GM23248 (cell line): ENCODE measurements around the gene BRD8. TPM values are rescaled to one million over a fixed set of nuclear protein-coding genes. Genes with fewer than 3 reads are reported as not detected.

Experiments used
- DNase-seq: peaks from one replicate; pipeline ENCODE4 v3.0.0-alpha.2; 2015
- H2AFZ ChIP-seq: fragments of 200-600 bp; sonication (generic); 2 replicates; pipeline ENCODE4 v1.6.1; 2016; ENCODE audit warnings: antibody characterized with exemption
- H3F3A ChIP-seq: fragments of 200-600 bp; sonication (generic); 2 replicates; pipeline ENCODE4 v1.6.1; 2016; ENCODE audit warnings: mild to moderate bottlenecking, antibody characterized with exemption, mixed run types; ENCODE audit not compliant: insufficient read depth
- H3K27ac ChIP-seq: fragments of 200-600 bp; sonication (generic); 2 replicates; pipeline ENCODE4 v1.5.1; 2016; ENCODE audit warnings: mild to moderate bottlenecking
- H3K27me3 ChIP-seq: fragments of 200-600 bp; sonication (generic); replicated peaks from 2 replicates; pipeline ENCODE4 v1.6.1; 2016; ENCODE audit warnings: mild to moderate bottlenecking; ENCODE audit not compliant: insufficient read depth
- H3K36me3 ChIP-seq: fragments of 200-600 bp; sonication (generic); 2 replicates; pipeline ENCODE4 v1.6.1; 2016; ENCODE audit warnings: low read depth, mild to moderate bottlenecking
- H3K4me1 ChIP-seq: fragments of 200-600 bp; sonication (generic); 2 replicates; pipeline ENCODE4 v1.6.1; 2016; ENCODE audit warnings: mild to moderate bottlenecking; ENCODE audit not compliant: insufficient read depth
- H3K4me2 ChIP-seq: fragments of 200-600 bp; sonication (generic); one replicate; pipeline ENCODE4 v1.6.1; 2016; ENCODE audit warnings: mild to moderate bottlenecking; ENCODE audit not compliant: unreplicated experiment
- H3K4me3 ChIP-seq: fragments of 200-600 bp; sonication (generic); 2 replicates; pipeline ENCODE4 v1.5.1; 2016; ENCODE audit warnings: mild to moderate bottlenecking
- H3K79me2 ChIP-seq: fragments of 200-600 bp; sonication (generic); 2 replicates; pipeline ENCODE4 v1.6.1; 2016; ENCODE audit warnings: mild to moderate bottlenecking; ENCODE audit not compliant: insufficient read depth
- H3K9ac ChIP-seq: fragments of 200-600 bp; sonication (generic); 2 replicates; pipeline ENCODE4 v1.6.1; 2016; ENCODE audit warnings: mild to moderate bottlenecking
- H3K9me2 ChIP-seq: fragments of 200-600 bp; sonication (generic); 2 replicates; pipeline ENCODE4 v1.6.1; 2016; ENCODE audit warnings: mixed run types, mild to moderate bottlenecking, moderate library complexity; ENCODE audit not compliant: insufficient read depth
- H3K9me3 ChIP-seq: fragments of 200-600 bp; sonication (generic); one replicate; pipeline ENCODE4 v1.6.1; 2017; ENCODE audit warnings: low read depth
- H4K20me1 ChIP-seq: fragments of 200-600 bp; sonication (generic); 2 replicates; pipeline ENCODE4 v1.6.0; 2016; ENCODE audit not compliant: insufficient read depth
- EZH2 ChIP-seq: fragments of 200-600 bp; sonication (generic); IDR thresholded peaks from 2 replicates; pipeline ENCODE4 v1.6.1; 2018; ENCODE audit warnings: antibody characterized with exemption, mild to moderate bottlenecking; ENCODE audit not compliant: insufficient read depth, poor library complexity, severe bottlenecking
- EZH2phosphoT487 ChIP-seq: fragments of 200-600 bp; sonication (generic); IDR thresholded peaks from 2 replicates; pipeline ENCODE4 v1.6.1; 2018; ENCODE audit warnings: antibody characterized with exemption, moderate library complexity, mild to moderate bottlenecking, low read depth; ENCODE audit not compliant: insufficient read depth
- WGBS, 2 experiments: methylation state at CpG; one replicate each; pipeline ENCODE4 v1.1.6; 2015 to 2017; ENCODE audit warnings: low lambda C conversion rate in 2 of 2, low coverage in 1 of 2; ENCODE audit errors: missing lambda C conversion rate in 2 of 2; 5-methylcytosine and 5-hydroxymethylcytosine counted together
- in situ Hi-C: fragments of 300-500 bp; cut with MboI; formaldehyde crosslinking; loops from 2 replicates; pipeline ENCODE4 v1.15.0; 2020
- polyA plus RNA-seq: library from polyadenylated mRNA; unstranded; fragments of >200 nt; fragmentation: Nextera tagmentation; extraction: Ambion mirVana; gene quantifications from 2 replicates; pipeline ENCODE4 v1.2.1, GENCODE V29; 2016
- total RNA-seq: library from RNA; depleted of rRNA; stranded (reverse); fragments of >200 nt; shearing (Covaris generic); gene quantifications from 2 replicates; pipeline ENCODE4 v1.2.3, GENCODE V29; 2014

The BRD8 gene
- total and polyA plus RNA-seq, 2 experiments from 2014 or later = 49.5 to 64.7 TPM

- H3K4me3 ChIP-seq = no peak overlapping the region
- H4K20me1 ChIP-seq = no peaks in the 10 kb centered on the region
- H3K79me2 ChIP-seq = no peaks in the 10 kb centered on the region
- no peak overlapping the region for H3K9ac ChIP-seq
- H3K27ac ChIP-seq = no peak overlapping the region
- H3K4me2 ChIP-seq = no peak overlapping the region
- 0 out of 2 replicates have a peak, but pooled peaks cover 5% of the 10 kb centered on the region for H3F3A ChIP-seq
- H3K27me3 ChIP-seq = no peaks in the 10 kb centered on the region
- 97 to 99% methylated on average over 3 of the region's 3 CpGs for WGBS, 2 experiments
- H2AFZ ChIP-seq = no peak overlapping the region
- no peaks in the 10 kb centered on the region for H3K9me2 ChIP-seq
- no peaks in the 10 kb centered on the region for H3K9me3 ChIP-seq
- in situ Hi-C loops = no loop called here
- peaks cover 40% of the 10 kb centered on the region; the same call in 1 of the 2 replicates for H3K36me3 ChIP-seq
- no peaks in the 10 kb centered on the region for H3K4me1 ChIP-seq
- TF ChIP-seq EZH2phosphoT487 = no peak
- no peak for TF ChIP-seq EZH2
- DNase-seq = no peak
Measured at GRCh38 chr5:138192826-138193225, 14.4 kb upstream of the BRD8 start.

- no peaks in the 10 kb centered on the region for H3K79me2 ChIP-seq
- in situ Hi-C loops = no loop called here
- no peaks in the 10 kb centered on the region for H3K27me3 ChIP-seq
- WGBS, 2 experiments = 86 to 94% methylated on average over 3 of the region's 3 CpGs
- H3K4me3 ChIP-seq = no peak overlapping the region
- no peaks in the 10 kb centered on the region for H4K20me1 ChIP-seq
- H3F3A ChIP-seq = peaks cover 12% of the 10 kb centered on the region; the same call in 1 of the 2 replicates
- no peak for DNase-seq
- no peak overlapping the region for H3K4me2 ChIP-seq
- H3K4me1 ChIP-seq = no peaks in the 10 kb centered on the region
- H3K9me3 ChIP-seq = no peaks in the 10 kb centered on the region
- H3K9me2 ChIP-seq = no peaks in the 10 kb centered on the region
- H3K36me3 ChIP-seq = peaks cover 58% of the 10 kb centered on the region
- TF ChIP-seq EZH2 = no peak
- TF ChIP-seq EZH2phosphoT487 = no peak
- no peak overlapping the region for H3K9ac ChIP-seq
- no peak overlapping the region for H2AFZ ChIP-seq
- H3K27ac ChIP-seq = no peak overlapping the region
Measured at GRCh38 chr5:138188626-138189025, 10.2 kb upstream of the BRD8 start.

GRCh38 chr5:138186002-138186447, 7.6 kb upstream of the BRD8 start:
- in situ Hi-C loops = no loop called here

GRCh38 chr5:138182808-138183207, 4.4 kb upstream of the BRD8 start:
- Histone ChIP-seq H3K27me3 (no peaks in the 10 kb centered on the region), H3K27ac (no peak overlapping the region), H3K9me2 (no peaks in the 10 kb centered on the region), H3K4me1 (peaks cover 10% of the 10 kb centered on the region; the same call in 1 of the 2 replicates), H3K4me2 (no peak overlapping the region), H3K79me2 (peaks cover 33% of the 10 kb centered on the region), H3K9ac (no peak overlapping the region), H3K36me3 (peaks cover 20% of the 10 kb centered on the region), H3K4me3 (no peak overlapping the region), H4K20me1 (no peaks in the 10 kb centered on the region), H3K9me3 (no peaks in the 10 kb centered on the region), H3F3A (peaks cover 7% of the 10 kb centered on the region; the same call in 1 of the 2 replicates), H2AFZ (no peak overlapping the region)
- DNase-seq = no peak
- TF ChIP-seq EZH2 (no peak), EZH2phosphoT487 (no peak)
- in situ Hi-C loops = no loop called here
- 84% methylated on average over 6 of the region's 6 CpGs for WGBS, 2 experiments

More at GRCh38 chr5:138186002-138186447, 7.6 kb upstream of the BRD8 start:
- Histone ChIP-seq H4K20me1 (no peaks in the 10 kb centered on the region), H3K27me3 (no peaks in the 10 kb centered on the region), H3K9me2 (no peaks in the 10 kb centered on the region), H3K9me3 (no peaks in the 10 kb centered on the region), H3K4me1 (no peaks in the 10 kb centered on the region), H3K4me3 (no peak overlapping the region), H3K9ac (no peak overlapping the region), H3K36me3 (peaks cover 38% of the 10 kb centered on the region), H3F3A (peaks cover 12% of the 10 kb centered on the region; the same call in 1 of the 2 replicates), H2AFZ (no peak overlapping the region), H3K79me2 (peaks cover 9% of the 10 kb centered on the region), H3K4me2 (no peak overlapping the region), H3K27ac (no peak overlapping the region)
- TF ChIP-seq EZH2 (no peak), EZH2phosphoT487 (no peak)
- WGBS, 2 experiments = 97 to 100% methylated on average over 2 of the region's 2 CpGs
- DNase-seq = no peak

- H3K9me3 ChIP-seq = no peaks in the 10 kb centered on the region
- in situ Hi-C loops = no loop called here
Measured at GRCh38 chr5:138180841-138181240, 2.4 kb upstream of the BRD8 start.

More at GRCh38 chr5:138180841-138181240, 2.4 kb upstream of the BRD8 start:
- peaks cover 18% of the 10 kb centered on the region for H3K4me1 ChIP-seq
- no peak overlapping the region; the same call in 1 of the 2 replicates for H3K9ac ChIP-seq
- WGBS, 2 experiments = 82% methylated on average over 5 of the region's 5 CpGs
- TF ChIP-seq EZH2phosphoT487 = no peak
- TF ChIP-seq EZH2 = no peak
- H3K4me2 ChIP-seq = peak overlapping the region; percentile 95
- H2AFZ ChIP-seq = no peak overlapping the region
- DNase-seq = no peak
- H3K27me3 ChIP-seq = no peaks in the 10 kb centered on the region
- H3K4me3 ChIP-seq = peak overlapping the region; percentile 98; the same call in 1 of the 2 replicates
- no peak overlapping the region for H3K27ac ChIP-seq
- no peaks in the 10 kb centered on the region for H3K9me2 ChIP-seq
- 0 out of 2 replicates have a peak, but pooled peaks cover 2% of the 10 kb centered on the region for H3F3A ChIP-seq
- no peaks in the 10 kb centered on the region for H4K20me1 ChIP-seq
- peaks cover 10% of the 10 kb centered on the region for H3K36me3 ChIP-seq
- H3K79me2 ChIP-seq = peaks cover 53% of the 10 kb centered on the region
